Measurements from ENCODE around the gene ACOT7.

The ACOT7 gene

DNA sequence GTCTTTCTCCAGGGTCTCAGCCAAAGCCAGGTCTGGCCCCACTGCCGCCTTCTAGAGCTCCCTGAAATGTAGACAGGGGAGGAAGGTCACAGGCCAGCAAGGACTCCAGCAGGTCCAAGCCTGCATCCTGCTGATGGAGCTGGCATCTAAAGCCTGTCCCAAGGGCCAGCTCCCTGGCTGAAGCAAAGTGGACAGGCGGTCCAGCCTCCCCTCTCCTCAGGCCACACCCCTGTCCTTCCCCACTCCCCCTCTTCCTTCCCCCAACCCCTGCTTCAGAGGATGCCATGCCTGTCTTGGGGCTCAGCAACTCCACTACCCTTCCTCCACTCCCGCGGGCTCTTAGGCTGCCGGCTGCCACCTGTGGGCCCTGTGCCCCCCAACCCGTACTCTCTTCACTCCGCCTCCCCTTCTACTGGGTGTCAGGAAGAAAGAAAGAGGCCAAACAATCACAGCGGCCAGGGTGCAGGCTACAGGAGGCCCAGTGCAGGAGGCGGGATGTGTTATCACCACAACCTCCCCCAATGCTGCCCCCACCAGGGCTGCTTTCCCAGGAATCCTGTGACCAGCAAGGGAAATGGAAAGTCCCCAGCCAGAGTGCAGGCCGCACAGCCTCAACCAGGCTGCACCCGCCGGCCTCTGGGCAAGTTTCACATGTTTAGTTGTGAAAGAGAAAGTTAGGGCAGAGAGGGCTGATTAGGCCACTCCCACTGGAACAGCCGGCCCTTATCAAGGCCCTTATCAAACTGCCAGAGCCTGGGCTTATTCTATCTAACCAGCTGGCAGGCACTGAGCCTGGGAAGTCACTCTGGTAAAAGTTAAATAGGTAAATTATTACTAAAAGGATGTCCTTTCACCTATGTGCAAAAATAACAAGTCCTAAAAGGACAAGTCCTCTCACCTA lies 34.1 kb downstream of the ACOT7 start:
- DNase-seq: peak; percentile 63 to 82

DNA sequence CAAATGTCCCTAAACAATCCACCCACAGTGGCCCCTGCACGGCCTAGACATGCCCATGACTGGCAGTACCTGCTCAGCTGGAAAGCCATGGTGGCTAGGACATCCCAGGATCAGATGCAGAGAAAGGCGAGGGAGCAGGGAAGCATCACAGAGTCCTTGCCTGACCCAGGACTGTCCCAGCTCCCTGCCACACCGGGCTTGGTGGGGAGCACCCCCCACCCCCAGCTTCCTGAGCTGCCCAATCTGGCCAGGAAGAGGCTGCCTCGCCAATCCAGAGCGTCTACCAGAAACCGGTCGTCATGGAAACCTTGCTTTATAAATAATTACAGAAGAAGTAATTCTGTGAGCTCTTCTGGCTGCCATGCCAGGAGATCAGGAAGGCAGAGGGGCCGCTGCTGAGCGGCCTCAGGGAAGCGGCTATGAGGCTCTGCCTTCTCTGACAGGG lies 34.8 kb downstream of the ACOT7 start:
- peak; percentile 62 to 81 for DNase-seq

DNA sequence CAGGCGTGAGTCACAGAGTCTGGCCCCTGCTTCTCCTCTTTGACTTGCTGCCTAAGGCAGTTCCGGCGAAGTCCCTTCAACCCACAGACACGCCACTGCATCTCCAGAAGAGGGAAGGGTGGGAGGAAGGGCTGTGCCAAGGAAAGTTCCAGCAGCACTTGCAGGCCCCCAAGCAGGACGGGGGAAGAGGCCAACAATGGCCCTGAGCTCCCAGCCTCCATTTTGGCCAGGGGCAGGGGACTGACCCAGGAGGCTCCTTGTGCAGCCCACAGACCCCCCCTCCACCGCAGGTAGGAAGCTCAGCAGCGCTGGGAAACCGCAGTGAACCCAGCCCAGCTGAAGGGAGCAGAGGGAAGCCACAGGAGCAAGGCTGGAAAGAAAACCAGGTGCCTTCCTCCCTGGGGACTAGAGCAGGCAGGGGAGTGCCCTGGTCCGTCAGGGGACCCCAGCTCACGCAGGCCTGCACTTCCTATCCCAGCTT lies 35.4 kb downstream of the ACOT7 start:
- peak in 1 of 2 donors; percentile 35 for DNase-seq

DNA sequence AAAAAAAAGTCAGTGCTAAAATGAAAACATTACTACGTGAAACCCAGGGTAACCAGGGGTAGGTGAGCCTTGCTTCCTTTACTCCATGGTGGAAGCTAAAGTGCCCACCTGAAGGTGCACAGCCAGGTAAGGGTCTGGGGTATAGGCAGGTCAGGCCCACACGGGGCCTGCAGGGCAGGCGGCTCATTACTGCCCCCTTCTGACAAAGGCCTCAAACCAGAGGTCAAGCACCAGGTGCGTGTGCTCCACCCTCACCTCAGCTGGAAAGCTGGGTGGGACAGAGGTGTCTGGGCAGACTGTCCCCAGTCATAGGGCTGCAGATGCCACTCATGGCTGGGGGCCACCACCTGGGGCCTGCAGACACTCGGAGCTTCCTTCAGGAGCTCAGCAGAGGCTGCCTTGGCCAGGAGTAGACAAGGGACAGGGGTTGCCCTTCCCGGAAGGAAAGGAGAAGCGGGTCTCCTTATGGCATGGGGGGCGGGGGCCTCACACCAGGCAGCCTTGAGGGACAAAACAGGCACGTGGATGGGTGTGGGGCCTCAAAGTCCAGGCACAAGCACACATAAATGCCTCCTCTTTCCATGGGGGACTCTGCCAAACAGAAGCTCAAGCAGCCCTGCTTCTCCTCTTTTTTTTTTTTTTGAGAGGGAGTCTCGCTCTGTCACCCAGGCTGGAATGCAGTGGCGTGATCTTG lies 36.2 kb downstream of the ACOT7 start:
- DNase-seq: no peak

DNA sequence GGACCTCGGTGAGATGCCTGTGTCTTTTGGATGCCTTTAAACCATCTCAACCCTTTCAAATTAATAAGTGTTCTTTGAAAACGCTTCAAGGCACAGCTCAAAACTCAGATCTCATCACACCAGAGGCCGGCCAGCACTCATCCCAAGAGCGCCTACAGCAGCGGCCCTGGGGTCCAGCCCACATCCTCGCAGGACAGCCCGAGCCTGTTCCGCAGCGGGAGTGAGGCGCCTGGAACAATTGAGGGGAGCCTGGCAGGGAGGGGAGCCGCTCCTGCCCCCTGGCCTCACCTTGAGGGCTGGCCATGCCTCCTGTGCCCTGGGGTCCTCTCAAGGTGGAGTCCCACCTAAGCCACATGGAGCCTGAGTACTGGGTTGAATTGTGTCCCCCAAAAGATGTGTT lies 37.9 kb downstream of the ACOT7 start:
- no peak for DNase-seq

DNA sequence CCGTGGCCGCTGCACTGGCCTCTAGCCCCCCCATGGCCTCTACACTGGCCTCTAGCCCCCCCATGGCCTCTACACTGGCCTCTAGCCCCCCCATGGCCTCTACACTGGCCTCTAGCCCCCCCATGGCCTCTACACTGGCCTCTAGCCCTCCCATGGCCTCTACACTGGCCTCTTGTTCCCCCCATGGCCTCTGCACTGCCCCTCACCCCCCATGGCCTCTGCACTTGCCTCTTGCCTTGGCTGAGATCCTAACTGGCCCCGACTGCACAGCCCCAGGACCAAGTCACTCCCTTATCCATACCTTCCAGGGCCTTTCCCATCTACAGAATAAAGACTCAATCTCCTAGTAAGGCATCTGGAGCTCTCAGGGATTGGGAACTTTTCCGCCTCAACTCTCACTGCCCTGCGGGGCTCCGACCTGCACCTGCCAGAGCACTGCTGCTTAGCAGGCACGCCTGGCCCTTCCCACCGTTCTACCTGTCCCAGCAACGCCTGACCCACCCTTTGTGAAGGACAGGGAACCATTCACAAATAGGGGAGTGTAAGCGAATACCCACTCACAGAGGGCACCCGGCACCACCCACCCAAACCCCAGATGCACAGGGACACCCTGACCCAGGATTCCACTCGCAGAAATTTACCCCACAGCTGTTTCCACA lies 38.8 kb downstream of the ACOT7 start:
- DNase-seq: no peak

DNA sequence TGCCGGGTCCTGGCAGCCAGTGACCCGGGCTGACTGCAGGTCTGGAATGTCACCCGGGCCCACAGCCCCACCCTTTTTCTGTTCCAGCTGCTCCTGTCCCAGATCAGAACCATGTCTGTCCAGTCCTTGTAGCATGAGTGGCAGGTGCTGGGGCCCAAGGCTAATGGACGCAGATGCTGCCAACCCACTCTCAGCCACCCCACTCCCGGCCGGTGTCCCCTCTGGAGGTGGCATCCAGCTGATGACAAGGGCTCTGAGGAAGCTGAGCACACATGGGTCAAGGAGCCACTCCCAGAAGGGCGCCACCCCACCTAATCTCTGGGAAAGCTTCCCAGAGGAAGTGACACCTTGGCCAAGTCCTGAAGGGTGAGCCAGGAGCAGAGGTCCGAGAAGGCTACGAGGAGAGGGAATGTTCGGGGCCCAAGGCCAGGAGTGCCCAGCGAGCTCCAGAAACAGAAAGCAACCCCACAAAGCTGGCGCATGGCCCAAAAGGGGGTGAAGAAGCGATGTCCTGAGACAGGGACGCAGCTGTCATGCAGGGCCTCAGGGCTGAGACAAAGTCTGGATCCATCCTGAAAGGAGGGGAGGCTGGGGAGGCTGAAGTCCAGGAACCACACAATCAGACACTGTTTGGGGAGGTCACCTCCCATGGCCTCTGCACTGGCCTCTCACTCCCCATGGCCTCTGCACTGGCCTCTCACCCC lies 39.5 kb downstream of the ACOT7 start:
- no peak for DNase-seq

DNA sequence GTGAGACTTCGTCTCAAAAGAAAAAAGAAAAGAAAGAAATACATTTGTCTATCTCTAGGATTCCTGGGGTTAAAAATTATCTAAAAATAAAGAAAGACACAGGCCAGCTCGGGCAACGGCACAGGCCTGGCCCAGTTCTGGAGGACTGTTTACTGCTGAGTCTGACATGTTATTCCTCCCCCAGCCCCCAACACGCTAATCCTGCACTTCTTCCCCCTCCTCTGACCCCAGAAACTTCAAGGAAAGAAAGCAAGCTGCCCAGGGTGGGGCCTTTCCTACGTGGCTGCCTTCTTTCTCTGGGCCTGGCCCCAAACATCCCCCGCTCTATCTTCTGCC lies 40.0 kb downstream of the ACOT7 start:
- no peak for DNase-seq

DNA sequence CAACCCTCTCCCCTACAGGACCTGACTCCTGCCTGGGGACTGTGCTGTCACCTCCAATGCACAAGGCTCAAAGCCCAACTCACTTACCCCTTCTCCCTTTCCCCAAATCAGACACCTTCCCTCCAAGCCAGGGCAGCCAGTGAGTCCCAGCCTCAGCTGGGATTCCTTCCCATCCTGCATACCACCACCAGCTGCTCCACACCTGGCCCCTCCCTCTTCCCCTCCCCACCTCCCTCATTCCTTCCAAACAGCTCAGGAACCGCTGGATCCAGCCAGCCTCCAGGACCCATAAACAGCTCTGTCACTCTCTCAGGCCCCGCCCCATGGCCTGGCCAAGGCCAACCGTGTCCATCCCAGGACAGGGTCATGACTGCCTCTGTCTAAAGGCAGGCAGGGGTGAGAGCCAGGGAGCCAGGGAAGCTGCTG lies 41.4 kb downstream of the ACOT7 start:
- no peak for DNase-seq

DNA sequence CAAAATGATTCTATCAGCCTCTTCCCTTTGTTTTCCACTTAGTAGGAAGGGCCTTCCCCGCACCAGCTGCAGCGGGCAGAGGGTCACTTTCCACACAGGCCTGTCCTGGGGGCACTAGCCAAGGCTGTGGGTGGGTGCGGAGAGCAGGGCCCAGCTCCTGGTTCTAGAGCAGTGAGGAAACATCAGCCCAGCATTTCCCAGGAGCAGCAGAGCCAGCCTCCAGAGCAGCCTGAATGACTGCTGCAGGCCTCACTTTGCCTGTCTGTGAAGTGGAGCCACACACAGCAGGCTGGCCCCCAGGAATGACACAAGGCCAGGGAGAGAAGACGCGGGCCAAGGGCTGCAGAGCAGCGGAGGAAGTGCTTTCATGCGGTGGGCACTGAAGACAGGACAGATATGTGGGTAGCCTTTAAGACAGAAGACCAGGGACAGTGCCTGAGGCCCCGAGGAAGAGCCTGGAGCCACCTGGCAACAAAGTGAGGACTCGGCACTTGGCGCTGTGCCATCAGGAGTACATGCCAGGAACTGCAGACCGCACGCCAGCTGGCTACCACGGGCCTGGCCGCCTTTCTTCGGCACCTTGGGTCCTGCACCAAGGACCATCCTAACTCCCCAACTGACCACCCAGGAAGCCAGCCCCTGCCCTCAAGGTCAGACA lies 42.0 kb downstream of the ACOT7 start:
- no peak for DNase-seq

DNA sequence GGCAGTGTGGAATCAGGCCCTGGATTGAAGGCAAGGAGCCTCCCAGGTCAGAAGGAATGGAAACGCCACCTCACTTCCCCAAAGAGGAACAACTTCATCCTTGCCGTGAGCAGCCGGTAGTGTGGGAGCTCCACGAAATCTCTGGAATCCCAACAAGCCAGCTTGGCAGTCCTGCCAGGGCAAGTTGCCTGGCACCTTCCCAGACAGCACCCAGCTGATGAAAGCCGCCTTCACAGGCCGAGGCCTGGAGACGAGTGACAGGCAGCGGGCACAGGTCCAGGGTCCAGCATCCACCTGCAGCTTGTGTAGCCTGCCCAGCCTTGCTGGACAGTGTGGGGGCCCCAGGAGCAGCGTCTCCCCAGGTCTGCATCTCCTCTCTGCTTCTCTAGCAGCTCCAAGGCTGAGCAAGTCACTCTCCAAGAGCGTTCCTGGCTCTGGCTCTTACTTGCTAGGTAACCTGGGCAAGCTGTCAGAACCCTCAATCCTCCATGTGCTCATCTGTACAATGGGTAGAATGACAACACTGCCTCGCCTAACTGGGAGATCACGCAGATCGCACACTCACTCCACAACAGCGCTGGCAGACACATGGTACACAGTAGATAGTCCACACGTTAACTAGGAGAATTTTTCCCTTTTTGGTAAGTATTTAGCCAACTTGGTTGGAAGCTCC lies 43.0 kb downstream of the ACOT7 start:
- DNase-seq: no peak

DNA sequence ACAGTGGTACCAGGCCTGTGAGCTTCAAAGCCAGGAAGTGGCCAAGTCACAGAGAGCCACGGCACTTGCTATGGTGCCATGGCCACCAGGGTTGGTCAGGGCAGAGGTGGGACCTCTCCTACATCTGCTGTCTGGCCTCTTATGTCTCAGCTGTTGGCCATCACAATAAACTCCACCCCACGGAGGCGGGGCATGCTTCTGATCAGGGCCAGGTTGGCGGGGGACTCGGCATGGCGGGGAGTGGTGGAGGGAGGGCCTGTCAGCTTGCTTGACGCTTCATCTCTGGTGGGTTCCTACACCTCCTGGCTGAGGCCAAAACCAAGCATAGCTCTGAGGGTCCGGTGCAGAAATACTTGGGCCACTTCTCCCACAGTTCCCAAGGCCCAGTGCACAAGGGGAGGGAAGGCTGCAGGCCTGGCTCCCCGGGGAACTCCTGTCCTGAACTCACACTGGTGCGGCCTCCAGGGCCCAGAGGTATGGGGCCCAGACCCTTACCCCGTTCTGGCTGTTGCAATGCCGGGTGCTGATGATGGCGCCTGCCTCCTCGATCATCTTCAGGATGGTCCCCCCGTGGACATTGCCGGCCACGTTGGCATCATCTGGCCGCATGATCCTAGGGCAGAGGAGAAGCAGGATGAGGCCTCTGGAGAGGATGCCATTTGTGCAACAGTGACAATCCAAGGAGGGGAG lies 44.2 kb downstream of the ACOT7 start:
- peak in 1 of 2 donors; percentile 15 for DNase-seq

DNA sequence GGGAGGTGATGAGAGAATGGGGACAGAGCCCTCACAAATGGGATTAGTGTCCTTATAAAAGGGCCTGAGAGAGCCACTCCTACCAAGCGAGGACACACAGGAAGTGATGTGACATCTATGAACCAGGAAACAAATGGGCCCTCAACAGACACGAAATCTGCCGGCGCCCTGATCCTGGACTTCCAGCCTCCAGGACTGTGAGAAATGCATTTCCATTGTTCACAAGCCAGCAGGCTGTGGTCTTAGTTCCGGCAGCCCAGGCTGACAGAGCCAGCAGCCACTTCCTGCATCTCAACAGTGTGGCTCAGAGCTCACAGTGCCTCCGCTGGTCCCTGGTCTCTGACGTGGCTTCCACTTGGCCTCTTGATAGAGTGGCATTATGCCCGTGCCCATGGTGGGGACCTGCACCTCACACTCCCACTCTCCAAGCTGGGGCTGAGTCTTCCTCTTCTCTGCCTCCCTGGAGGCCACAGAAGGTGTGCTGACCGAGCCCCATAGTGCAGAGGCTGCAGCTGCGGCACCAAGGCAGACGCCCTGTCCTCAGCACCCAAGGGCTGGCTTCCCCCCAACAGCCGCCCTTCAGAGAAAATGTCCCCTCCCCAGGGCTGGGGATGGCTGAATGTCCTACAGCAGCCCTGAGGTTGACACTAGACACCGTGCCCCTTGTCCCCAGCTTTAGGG lies 44.9 kb downstream of the ACOT7 start:
- peak; percentile 44 to 71 for DNase-seq

DNA sequence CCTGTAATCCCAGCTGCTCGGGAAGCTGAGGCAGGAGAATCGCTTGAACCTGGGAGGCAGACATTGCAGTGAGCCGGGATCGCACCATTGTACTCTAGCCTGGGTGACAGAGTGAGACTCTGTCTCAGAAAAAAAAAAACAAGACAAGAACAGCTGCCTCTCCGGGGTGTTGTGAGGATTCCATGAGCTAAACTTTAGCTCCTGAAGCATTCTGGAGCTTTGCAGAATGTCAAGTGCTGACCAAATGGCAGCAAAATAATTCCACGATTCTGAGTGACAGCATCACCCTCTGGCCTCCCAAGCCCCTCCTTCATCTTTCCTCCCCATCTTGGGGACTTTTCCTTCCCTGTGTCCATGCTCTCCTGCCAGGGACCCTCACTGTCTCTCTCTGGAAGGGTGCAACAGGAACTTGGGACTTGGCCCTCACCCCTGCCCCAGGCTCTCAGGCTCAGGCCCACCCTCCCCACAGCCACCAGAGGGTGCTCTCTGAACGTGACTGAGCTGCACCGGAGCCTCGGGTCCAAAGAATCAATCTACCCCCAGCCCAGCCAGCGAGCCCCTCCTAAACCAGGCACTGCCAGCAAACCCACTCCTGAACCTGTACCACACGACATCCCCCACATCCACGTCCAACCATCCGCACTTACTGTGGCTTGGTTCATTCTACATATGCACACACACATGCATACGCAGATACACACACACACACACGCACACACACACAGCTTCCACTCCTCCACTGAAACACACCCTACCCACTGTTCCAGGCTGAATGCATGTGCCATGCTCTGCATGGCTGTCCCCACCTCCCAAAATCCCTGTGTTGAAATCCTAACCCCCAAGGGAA lies 45.7 kb downstream of the ACOT7 start:
- peak; percentile 52 to 78 for DNase-seq

DNA sequence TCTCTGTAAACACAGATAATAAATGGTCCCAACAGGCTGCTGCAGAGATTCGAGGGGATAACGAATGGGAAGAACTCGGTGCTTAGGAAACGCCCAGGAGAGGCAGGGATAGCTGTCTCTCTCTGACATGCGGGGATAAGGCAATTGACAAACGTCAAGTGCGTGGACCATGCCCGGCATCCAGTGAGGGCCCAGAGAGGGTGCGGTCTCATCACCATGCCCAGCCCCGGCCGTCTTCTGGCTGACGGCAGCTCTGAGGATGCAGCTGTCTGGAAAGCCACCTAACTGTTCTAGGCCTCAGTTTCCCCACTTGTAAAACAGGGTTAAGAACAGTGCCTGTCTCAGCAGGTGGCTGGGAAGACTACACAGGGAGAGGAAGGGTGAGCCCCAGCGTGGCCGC lies 48.1 kb downstream of the ACOT7 start:
- DNase-seq: no peak

DNA sequence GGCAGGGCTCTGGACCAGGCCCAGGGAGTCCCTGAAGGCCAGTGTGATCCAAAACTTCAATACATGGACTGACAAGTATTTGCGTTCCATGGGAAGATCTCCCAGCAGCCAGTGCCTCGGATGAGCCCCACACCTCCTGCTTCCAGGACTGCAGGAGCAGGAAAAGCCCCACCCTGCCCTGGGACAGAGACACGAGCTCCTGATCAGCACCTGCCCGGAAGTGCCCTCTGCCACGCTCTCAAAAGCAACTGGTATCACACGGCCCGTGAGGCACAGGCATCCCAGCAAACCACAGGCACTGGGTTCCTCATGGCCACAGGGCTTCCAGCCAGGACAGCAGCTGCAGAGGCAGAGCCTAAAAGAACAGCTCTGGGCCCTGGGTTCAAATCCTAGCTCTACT lies 48.6 kb downstream of the ACOT7 start:
- DNase-seq: no peak

DNA sequence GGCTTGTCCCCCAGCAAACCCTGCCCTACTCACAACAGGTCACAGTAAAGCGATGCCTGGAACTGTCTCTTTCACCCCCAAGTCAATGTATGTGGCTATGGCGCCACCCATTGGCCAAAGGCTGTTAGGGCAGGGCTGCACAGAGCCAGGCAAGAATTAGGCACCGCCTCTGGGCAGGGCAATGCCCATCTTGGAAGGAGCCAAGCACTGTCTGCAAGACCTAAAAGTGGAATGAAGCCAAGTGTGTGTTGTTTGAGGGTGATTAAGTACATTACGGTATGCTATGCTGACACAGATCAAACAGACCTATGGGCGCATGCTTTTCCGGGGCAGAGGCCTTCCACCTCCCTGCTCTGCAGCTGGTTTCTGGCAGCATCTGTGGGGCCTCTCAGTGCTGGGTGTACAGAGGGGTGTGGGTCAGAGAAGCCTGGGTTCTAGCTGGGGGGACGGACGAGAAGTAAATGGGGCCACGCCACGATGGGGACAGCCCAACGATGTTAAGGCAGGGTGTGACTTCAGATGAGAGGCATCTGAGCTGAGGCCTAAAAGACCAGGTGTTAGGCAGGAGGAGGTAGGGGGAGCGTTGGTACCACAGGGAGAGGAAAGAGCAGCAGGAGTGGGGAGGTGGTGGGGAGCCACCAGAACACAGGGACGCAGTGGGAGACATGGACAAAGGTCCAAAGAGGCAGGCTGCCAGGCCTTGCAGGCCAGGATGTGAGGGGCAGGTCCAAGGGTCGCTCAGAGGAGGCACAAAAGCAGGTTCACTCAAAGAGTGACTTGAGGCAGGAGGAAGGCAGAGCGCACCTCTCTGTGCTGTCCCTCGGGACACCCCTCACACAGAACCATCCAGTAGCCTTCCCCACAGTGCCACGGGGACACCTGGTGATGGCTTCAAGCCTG lies 49.8 kb downstream of the ACOT7 start:
- DNase-seq: peak; percentile 55 to 71

DNA sequence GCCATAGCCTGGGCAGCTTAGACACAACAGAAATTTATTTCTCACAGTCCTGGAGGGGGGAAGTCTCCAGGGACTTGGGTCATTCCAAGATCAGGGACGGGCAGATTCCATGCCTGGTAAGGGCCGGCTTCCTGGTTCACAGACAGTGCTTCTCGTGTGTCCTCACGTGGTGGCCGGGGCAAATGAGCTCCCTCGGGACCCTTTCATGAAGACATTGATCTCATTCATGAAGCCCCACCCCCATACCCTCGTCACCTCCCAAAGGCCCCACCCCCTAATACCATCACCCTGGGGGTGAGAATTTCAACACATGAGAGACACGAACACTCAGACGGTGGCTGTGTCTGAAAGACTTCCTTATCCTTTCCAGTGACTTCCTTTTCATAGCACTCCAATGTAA lies 51.5 kb downstream of the ACOT7 start:
- DNase-seq: no peak

Measured in CD4-positive, alpha-beta T cell treated with Interferon alpha-2 for 1 hour (primary cell).